SKM-1 treated with dmso at 0.1 percent for 144 hours (cell line): Measurements from ENCODE around the gene PDCD4.
A peak's percentile ranks its signal among the peaks of the same experiment; 100 is the strongest.

ENCODE experiments used
- DNase-seq: peaks from one replicate; lab custom pipeline; 2025; ENCODE audit not compliant: unreplicated experiment; lab: John Stamatoyannopoulos, UW

Gene PDCD4

DNA sequence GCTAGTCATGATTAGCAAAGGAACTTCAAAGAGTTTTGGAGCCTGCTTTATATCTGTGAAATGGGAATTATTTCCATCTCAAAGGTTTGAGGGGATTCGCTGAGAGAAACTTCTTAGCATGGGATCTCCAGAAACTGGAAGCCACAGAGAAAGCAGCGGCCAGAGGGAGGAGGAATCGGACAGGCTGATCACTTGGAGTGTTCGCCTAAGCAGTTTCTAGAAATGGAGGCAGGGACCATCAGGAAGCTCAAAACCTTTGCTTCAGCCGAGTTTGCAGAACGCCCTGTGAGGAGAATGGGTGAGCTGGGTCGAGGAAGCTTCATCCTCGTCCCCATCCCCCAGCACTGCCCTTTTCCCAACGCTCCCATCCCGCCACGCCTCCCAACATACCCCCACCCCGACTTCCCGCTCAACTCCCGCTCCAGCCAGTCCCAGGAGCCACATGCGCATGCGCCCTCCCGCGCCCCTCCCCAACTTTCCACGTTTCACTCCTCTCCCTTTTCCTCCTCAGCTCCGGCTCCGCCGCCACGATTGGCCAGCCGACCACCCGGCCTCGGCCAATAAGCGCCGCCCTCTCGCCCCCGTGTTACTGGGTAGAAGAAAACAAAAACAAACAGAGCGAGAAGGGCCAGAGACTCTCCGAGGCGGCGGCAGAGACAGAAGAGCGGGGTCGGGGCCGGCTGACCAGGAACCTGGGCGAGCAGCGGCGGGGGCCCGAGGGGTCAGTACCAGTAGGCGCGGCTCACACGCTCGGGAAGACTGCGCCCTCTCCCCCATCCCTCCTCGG lies at the start of gene PDCD4:
Gene PDCD4, plus strand, starts transcription at position 631 of the 787 bp plus-strand sequence. CDS start 4,100 bp downstream, outside the sequence.
- DNase-seq = peak; percentile 94

DNA sequence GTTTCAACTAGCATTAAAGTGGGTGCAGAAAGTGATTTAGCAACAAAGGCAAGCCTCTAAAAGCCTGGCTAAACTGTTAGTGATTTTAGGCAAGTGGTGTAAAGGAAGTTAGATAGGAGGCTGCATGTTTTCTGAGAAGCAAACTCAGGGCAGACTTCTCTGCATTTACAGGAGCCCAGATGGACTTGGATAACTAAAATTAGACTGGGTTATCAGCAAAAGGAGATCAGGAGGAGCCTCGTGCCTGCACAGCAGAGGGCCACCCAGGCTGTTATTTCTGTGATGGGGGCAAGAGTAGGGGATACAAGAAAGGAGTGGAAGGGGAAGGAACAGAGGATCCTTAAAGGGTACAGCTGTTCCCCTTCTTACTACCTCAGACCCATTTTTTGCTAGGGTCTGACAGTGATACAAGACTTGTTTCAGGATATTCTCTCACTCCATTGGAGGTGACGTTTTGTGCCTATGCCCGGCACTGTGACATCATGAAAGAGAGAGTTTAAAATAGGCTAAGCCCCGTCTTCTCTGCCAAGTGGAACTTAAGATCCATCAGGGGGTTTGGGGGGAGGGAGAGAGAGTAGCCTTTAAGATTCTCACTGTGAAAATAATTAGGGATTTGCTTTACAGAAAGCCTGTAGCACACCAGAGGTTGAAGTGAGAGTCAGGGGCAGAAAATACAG lies 49.6 kb upstream of the PDCD4 start:
- no peak for DNase-seq

DNA sequence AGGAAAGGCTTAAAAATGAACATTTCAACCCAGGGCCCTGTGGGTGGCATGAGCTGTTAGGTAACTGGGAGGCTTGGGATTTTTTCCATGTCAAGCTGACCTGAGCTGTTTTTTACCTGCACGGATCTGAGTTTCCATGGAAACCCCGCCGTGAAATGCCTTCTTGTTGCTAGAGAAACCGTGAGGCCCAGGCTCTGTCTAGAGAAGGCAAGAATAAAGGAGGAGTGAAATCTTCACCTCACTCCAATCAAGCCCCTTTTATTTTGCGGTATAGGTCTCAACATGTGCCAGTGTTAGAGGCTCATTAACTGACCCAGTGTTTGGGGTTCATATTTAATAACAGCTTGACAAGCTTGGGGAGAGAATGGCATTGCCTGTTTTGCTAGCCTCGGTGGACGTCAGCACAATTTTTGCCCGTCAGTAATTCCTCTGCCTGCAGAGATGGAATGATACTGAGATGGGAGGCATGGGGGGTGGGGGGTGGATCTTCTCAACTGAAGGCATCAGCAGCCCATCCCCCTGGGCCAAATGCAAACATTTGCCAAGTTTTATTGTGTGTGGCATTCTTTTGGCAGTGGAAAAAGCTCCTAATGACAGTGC lies 48.9 kb upstream of the PDCD4 start:
- no peak for DNase-seq

DNA sequence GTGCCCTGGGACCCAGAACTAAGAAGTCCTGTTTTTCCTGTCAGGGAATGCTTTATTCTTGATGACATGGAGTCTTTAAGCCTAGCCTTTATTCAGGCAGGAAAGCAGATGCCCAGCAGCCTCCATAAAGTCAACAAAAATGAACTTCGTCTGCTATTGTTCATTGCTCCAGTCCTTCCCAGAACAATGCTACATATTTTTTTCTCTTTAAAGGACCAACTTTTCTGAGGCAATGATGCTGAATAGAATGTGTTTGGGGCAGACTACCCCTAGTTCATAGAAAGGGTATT lies 47.6 kb upstream of the PDCD4 start:
- no peak for DNase-seq

DNA sequence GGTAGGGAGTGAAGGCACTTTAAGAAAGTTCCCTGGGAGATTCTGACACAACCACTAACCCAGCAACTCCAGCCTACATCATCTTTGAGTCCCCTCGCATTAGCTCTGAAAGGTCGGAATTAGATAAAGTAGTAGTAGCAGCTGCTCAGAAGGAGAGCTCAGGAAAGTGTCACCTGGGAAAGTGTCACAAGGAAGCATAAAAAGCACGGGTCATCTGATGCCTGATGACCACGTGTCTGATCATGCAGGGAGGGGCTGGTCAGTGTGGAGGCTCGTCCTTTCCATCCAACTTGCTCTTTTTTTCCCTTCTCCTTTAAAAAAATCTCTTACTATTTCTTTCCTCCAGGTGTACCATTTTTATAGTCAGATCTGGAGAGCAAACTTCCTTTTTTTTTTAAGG lies 47.1 kb upstream of the PDCD4 start:
- DNase-seq = no peak

DNA sequence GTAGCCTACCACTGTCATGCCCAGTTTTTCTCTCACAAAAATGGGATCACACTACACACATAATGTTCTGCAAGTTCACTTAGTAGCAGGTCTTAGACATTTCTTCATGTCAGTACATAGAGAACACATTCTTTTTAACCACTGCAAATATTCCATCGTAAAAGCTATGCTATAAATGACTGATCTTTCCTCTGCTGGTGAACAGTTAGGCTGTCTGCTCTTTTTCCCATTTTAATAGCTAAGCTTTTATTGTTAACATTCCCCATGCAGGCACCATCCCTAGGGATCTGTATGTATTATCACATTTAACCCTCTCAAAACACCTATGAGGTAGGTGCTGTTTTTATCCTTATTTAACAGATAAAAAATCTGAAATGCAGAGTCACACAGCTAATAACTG lies 46.2 kb upstream of the PDCD4 start:
- DNase-seq = no peak

DNA sequence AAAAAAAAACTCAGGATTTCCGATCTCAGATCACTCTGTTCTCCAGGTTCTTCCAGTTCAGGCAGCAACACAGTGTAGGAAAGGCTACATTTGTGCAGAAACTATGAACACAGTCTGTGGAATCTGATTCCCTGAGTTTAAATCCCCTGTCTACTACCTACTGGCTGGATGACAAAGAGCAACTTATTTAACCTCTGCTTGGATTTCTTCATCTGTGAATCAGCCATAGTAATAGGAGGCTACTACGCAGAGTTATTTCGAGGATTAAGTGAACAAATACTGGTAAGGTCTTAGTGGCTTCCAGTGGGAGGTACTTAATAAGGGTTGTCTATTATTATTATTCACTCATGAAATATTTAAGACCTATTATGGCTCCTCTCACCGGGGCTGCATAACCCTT lies 44.3 kb upstream of the PDCD4 start:
- DNase-seq = no peak

DNA sequence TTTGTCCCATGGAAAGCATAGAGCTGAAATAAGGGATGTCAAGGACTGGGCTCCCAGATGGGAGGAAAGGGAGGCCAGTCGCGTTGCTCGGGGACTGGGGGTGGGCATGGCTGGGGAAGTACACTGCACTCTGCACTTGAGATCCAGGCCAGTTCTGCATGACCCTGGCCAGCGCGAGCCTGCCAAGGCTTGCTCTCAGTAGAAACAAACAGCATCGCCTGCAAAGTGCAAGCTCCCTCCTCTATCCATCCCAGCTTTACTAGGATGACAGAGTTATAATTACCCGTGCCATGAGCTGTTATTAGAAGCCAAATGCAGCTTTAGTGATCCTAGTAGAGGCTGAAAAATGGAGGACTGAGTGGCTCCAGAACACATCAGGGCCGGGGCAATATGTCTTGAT lies 43.9 kb upstream of the PDCD4 start:
- no peak for DNase-seq

DNA sequence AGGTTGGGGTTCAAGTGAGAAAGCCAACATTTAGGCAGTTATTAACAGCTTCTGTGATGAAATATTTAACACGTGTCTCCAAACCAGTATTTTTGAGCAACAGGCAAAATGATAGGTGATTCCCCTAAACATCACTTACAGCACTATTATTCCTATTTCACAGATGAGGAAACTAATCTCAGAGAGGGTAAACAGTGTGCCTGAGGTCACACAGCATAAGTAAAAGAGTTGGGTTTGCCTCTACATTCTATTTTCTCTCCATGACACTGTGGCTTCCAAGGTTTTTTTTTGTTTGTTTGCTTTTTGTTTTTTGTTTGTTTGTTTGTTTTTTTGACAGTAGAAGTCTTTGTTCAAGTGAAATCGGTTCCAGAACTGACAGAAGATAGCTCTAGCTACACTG lies 43.2 kb upstream of the PDCD4 start:
- DNase-seq = no peak

DNA sequence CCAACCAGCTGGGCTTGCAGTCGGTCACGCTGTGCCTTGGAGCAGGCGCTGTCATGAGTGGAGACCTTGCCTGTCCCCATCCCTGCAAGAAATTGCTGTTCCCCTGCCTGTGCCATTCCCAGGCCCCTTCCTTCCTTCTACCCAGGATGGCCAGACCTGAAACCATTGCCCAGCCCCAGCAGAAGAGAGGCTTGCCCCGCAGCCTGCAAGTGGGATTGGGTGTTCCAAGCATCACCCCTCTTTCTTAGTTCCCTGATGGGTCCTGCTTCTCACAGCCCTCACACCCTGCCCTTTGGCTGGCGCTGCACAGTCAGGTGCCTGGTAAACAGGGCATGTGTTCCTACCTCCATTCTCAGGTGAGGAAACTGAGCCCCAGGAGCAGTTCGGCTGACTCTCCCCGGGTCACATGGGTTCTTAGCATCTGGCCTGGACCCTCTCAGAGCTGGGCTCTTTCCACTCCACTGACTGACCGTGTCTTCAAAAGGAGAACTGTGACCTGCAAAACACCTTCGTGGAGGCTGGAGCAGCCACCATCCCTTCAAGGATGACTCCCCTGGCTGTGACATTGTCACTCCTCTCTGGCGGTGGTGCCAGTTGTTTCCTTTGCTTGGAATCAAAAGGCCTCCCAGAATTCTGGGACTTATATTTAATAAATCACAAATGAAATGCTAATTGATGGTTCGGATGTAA lies 41.9 kb upstream of the PDCD4 start:
- DNase-seq = no peak

DNA sequence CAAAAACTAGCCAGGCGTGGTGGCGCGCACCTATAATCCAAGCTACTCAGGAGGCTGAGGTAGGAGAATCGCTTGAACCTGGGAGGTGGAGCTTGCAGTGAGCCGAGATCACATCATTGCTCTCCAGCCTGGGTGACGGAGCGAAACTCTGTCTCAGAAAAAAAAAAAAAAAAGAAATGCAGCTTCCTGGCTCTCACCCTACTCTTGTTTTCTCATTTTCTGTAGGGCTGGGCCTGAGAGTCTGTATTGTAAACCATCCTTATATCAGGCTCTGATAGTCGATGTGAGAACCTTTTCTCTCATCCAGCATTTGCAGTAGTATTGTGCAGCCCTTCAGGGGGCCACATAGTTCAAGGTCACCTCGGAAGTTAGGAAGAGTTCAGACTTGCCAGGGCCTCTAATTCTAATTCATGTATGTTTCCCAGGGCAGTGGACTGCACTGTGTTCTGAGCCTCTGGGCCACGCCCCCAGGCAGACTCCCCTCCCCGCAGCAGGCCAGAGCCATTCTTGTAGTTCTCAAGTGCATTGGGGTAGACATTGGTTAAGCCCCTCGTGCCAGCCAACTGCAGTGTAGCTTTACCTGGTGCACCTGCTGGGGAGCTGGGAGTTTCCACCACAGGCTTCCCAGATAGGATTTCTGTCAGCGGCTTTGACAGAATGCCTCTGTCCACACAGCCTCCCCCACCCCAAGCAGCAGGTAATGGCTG lies 38.3 kb upstream of the PDCD4 start:
- no peak for DNase-seq

DNA sequence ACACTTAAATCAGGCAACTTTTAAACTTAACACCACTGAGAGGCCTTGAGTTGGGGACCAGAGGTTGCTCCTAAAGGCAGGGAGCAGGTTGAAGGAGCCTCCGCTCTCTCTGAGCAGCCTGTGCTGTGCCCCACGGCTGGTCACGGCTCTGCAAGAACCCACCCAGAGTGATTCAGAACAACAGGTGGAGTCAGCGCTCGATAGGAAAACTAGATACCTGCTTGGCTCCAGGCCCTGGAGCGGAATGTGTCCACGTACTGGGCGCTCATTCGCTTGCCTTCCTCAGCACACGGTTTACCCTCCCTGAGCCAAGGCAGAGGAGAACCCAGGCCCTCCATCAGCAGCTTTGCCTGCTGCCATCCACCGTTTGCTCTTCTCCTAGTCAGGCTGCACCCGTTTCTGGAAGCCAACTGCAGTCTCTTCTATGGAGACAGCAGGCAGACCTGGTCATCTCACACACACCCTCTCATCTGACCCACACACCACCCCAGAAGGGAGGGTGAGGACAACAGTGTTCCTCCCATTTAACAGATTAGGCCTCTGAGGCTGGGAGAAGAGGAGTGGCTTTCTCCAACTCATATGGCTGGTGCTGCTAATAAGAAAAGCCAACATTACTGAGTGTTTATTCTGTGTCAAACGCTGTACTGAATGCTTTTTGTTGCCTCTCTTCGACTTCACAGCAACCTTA lies 37.6 kb upstream of the PDCD4 start:
- DNase-seq = no peak

DNA sequence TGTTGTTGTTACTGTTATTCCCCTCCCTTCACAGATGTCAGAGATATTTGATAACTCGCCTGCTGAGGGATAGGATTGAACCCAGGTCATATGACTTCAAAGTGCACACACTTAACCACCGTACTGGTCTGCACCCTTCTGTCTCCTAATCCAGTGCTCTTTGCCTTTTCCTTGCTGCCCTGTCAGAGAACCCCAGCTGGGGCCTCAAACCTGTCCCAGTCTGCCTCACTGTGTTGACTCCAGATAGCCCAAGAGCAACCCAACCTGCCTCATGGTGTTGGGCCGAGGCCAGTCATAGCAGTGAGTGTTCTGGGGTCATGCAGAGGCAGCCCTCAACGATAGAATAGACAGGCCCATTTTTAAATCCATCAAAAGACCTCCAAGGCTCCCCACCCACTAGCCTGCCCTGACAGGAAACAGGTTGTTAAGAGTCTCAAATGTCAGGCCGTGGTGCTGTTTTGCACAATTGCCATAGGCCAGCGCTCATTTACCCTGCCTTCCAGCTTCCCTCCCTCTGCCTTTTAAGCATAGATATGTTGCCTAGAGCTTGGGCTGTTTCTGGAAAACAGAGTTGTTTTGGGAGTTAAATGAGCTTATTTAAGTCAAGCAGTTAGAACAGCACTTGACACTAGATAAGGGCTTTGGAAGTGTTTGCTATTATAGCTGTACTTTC lies 37.0 kb upstream of the PDCD4 start:
- DNase-seq = no peak

DNA sequence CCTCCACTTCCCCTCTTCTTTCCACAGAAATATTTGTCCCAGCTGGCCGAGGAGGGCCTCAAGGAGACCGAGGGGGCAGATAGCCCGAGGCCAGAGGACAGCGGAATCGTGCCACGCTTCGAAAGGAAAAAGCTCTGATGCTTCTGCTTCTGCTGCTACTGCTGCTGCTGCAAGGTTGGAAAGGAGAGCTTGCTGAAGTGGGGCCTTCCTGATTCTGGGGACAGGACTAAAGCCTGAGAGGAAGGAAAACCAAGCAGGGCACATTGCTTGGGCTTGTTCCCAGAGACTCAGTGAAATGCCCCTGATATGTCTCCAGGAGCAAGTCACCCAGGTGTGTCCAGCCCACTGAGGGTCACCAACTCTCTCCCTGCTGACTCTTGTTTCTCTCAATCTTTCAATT lies 35.9 kb upstream of the PDCD4 start:
- no peak for DNase-seq

DNA sequence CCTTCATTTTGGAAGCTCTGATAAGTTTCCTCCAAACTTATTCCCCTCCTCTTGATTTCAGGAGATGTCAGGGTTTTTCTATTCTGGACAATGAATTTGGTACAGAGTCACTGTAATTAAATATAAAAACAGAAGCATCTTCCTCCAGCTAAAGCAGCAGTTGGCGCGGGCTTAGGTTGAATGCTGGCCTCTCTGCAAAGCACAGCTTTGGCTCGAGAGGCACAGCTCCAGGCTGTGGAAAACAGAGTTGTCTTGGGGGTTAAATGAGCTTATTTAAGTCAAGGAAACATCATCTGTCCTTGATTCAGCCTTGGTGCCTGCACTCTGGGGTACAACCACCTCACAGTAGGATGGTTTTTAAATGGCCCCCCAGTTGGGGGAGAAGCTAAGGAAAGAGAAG lies 35.0 kb upstream of the PDCD4 start:
- no peak for DNase-seq

DNA sequence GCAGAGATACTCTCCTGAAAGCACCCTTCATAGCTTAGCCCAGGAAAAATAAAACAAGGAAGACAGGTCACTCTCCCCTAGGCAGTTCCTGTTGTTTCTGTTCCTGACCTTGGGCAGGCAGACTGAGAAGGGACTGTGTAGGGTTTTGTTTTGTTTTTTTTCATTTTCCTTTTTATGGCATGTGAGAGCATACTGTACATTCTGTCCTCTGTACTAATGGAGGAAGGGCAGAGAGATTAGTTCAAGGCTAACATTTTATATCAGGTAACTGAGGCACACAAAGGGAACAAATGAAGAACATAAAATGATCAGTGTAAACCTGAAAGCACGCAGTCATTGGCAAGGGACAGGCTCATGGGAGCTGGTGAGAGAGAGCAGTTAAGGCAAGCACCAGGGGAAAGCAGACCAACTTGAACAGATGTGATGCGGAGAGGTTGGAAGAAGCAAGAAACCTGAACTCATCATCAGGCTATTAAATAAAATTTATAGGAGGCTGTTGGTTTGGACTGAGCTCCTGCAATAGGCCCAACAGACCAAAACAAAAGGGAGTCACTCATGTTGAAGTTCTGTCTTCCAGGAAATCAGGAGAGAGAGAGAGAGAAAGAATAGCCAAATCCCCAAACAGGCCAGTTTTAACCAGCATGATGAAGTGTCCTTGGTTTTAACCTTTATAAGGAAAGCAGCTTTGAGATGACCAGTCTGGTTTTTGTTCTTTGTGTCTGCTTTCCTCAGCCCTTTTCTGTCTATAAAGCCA lies 34.1 kb upstream of the PDCD4 start:
- no peak for DNase-seq

DNA sequence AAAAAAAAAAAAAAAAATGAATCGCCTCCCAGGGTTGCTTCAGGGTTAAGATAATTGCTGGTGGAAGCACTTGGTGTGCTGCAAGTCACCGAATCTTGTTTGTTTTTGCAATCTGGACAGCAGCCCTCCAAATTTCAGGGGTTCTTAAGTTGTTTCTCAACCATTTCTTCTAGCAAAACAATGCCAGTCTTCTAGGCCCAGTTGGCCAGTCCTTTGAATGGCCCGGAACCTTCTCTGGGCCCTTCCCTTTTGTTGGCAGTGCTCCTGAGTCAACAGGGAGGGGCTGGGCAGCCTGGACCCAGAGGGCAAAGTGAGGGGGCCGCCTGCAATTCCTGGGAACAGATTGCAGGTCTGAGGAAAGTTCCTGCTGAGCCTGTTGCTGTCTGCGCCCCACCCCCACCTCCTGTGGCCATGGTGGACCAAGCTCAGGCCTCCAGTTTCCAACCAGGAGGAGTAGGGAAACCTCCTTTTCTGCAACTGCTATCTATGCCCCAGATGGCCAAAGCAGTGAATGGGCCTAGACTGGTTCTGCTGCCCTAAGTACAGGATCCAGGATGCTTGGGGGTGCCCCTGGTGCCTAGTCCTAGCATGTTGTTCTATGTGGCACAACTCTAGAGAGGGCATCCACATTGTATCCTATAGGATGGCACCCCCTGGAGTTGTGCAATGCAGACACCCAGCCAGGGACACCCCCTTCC lies 31.4 kb upstream of the PDCD4 start:
- no peak for DNase-seq

DNA sequence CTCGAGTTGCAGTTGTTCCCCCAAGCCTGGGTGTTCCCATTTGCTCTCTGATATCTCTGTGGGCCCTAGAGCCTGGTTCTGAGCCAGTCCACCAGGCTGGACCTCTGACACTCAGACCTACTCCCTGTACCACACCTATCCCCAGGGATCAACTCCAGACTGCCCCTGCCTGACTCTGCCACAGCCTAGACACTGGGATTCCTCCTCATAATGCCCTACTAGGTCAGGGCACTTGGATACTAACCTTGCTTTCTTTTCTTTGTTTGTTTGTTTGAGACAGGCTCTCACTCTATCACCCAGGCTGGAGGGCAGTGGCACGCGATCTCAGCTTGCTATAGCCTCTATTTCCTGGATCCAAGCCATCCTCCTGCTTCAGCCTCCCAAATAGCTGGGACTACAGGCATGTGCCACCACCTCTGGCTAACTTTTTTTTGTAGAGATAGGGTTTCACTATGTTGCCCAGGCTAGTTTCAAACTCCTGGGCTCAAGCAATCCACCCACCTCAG lies 30.8 kb upstream of the PDCD4 start:
- no peak for DNase-seq
